Putamen (tissue), 1 donor: Measurements from ENCODE around the gene TXNDC11.

Source experiments
- DNase-seq: peaks from one replicate; pipeline ENCODE4 v3.0.0-alpha.2; 2016; ENCODE audit warnings: low spot score

The TXNDC11 gene

GRCh38 chr16:11688520-11688886, 54.2 kb downstream of the TXNDC11 start:
- no peak for DNase-seq

- DNase-seq: no peak
These were observed 54.8 kb downstream of the TXNDC11 start for GRCh38 chr16:11687601-11688519.

DNA sequence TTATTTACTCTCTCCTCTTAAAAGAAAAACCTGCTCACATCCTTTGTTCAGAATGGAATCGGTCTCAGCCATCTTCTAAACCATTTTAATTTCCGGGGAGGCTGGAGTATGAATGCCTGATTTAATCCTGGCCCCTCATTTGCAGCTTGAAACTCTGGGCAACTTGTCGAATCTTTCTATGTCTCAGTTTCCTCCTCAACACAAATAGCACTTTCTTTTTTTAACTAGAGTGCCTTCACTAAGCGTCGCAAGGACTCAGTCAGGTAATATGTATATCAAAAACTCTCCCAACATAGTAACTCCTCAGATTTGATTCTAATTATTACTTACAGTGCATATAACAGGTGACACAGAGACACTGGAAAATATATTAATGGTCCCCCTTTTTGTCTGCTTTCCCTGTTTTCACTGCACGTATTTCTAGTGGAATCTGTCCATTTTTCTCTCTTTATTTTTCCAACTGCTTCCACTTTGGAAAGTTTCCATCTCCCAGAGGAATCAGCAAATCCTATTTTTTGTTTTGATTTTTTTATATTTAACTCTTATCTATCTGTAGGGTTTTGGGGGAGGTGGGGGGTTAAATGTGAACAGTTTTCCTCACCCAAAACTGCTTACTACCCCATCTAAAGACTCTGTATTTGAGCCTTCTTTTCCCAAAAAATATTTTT, 55.8 kb downstream of the TXNDC11 start:
- no peak for DNase-seq

GRCh38 chr16:11685844-11686618, 56.6 kb downstream of the TXNDC11 start:
- no peak for DNase-seq

DNA sequence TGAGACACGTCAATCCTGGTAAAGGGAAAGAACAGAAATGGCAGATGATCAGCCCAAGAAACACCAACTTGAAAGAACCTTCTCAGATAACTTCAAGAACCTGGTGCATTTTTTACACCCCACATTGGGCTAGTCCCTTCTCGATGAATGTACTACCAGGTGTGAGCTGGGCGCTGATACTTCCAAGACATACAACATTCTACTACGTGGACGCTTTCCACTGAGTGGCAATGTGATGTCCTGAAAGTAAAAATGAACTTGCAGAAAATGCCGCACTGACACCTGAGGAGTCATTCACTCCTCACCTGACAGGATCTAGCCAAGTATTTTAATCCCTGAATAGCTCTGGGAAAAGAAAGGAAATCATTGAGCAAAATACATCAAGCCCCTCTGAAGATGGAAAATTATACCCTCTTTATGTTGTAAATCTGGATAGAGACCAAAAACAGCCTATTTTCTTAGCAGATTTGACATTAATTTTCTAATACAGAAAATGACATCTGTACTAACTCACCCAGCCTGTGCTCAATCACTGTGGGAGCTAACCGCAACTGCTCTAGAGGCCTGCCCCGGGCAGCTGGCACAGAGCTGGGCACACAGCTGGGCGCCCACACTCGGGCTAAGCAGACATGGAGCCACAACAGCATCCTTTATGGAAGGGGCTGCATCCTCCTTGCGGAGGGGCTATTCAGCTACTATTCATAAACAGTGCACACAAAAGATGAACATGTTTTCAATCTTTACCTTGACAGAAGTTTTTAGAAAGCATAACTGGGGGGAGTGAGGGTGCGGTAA, 58.2 kb downstream of the TXNDC11 start:
- no peak for DNase-seq

- DNase-seq: no peak
These were observed 59.5 kb downstream of the TXNDC11 start for GRCh38 chr16:11683145-11683544.

GRCh38 chr16:11682655-11683096, 60.0 kb downstream of the TXNDC11 start:
- DNase-seq: no peak

- DNase-seq: no peak
These were observed 60.5 kb downstream of the TXNDC11 start for GRCh38 chr16:11681976-11682654.

GRCh38 chr16:11681556-11681955, 61.1 kb downstream of the TXNDC11 start:
- DNase-seq: no peak

DNA sequence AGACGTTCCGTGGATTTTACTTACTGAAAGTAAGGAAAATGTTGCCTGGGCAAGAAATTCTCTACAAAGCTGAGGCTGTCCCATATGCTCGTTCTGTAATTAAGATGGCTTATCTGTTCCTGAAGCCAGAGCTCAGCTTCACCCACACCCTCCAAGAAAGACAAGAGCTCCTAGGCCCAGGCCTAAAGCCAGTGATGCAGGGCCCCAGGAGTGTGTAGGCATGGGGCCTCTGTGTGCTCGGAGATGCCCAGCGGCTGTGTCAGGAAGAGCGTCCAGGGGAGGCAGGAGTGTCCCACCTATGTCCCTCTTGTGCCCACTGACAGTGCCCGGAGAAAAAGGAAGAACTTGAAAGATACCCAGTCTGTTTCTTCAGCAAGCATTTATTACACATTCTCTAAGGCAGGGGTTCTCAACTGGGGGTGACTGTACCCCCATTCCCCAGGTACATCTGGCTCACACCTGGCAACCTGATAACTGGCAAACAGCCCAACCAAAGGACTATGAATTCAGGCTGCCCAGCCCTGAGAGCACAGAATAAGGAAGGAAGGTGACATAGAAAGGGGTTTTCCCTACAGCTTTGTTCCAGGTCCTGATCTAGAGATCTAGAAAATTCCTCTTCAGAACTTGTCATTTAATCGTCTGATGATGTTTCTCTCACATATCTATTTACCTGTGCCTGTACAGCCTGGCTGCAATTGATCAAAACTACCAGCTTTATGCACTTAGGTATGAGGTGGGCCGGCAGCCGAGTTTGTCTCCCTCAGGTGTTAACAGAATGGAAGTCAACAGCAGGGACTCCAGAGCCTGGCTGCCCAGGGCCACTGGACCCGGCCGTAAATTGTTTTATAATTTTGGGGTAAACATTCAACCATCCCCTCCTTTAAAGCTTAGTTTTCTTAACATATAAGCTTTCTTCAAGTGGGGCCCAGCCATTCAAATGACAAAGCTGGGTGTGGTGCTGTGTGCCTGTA, 62.4 kb downstream of the TXNDC11 start:
- DNase-seq: no peak

- DNase-seq: no peak
These were observed 63.4 kb downstream of the TXNDC11 start for GRCh38 chr16:11679250-11679649.

GRCh38 chr16:11677959-11678881, 64.4 kb downstream of the TXNDC11 start:
- no peak for DNase-seq

GRCh38 chr16:11677451-11677951, 65.2 kb downstream of the TXNDC11 start:
- no peak for DNase-seq

DNA sequence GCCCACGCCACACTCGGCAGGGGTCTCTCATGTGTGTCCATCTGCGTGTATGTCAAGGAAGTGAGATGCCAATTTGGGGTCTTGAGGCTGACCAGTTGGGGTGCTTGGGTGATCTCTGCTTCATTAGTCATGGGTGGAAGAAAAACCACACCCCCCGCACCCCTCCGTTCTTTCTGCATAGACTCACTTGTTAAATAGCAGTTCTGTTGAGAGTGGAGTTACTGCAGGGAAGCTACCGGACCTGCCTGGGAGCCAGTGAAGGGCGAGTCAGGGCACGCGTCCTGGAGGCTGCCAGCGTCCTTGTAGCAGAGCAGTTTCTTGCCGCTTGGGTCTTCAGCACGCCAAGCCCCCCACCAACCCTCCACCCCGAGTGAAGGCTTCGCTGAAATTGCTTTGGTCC, 65.9 kb downstream of the TXNDC11 start:
- no peak for DNase-seq

DNA sequence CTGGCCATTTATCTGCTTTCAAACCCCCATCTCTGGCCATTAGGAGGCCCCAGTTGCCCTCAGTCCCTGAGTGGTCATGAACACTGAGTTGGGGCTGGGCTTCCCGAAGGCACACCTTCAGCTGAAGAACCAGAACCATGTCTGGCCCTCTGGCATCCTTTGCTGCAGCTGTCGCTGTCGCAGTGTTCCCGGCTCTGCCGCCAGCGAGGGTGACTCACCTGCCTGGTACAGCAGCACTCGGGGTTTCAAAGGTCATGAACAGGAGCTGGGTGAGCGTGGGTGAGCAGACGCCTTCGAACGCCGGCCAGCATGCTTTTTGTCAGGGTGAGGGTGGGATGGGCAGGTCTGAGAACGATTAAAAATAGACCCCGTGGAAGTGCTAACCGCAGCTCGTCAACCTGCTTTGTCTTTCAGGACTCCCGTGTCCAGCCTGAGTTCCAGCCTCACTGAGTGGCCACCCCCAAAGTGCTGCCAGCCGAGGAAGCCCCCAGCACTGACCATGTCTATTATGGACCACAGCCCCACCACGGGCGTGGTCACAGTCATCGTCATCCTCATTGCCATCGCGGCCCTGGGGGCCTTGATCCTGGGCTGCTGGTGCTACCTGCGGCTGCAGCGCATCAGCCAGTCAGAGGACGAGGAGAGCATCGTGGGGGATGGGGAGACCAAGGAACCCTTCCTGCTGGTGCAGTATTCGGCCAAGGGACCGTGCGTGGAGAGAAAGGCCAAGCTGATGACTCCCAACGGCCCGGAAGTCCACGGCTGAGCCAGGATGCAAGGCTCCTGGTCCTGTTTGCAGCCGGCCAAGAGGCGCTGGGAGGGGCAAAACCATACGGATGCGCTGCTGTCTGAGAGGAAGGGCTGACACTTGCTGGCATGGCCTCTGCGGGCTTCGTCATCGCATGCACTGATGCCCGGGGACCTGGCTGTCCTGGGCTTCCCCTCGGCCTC, 66.8 kb downstream of the TXNDC11 start:
- DNase-seq: no peak

- DNase-seq: no peak
These were observed 67.7 kb downstream of the TXNDC11 start for GRCh38 chr16:11674818-11675560.
